Measurements from ENCODE around the gene ATP6V0A4.
"Not testable (repeated sequence)": the region's sequence is repeated elsewhere in the genome, so short reads cannot be mapped to it uniquely, and the experiment has no call there.

ATP6V0A4 gene

DNA sequence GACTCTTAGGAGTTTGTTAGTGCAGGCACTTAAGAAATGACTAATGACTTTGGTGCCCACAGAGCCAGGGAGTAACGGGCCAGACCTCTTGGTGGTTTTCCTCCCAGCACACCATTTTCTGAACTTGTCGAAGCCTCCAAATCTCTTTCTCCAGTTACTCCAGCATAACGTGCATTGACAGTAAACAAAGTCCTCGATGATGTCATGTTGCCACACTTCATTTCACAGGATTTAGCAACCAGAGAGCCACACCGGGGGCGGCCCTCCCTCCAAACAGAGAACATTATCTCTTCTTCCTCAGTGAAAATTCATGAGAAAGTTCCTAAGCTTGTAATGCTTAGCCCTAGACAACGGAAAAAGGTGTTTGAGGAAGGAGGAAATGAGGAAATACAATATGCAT is 92.8 kb downstream of the ATP6V0A4 start:
- DNase-seq (ENCODE audit: low read depth, low spot score): no peak

DNA sequence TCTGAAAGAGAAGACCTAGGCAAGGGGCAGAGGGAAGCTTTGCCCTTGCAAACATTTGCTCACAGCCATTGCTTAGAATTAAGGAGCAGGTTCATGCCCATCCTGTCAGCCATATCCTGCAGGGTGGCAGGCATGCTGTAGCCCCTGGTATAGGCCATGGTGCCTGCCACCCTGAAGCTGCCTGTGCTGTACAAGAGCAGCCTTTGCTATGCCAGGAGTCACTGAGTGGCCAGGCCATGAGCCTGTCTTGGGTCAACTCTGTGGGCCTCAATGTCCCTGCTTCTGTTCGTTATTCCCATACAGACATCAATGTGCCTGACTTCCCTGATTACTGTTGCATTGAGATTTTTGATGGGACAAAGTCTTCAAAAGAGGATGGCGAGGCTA is 96.5 kb downstream of the ATP6V0A4 start:
- no peak for DNase-seq (ENCODE audit: low read depth, low spot score)

DNA sequence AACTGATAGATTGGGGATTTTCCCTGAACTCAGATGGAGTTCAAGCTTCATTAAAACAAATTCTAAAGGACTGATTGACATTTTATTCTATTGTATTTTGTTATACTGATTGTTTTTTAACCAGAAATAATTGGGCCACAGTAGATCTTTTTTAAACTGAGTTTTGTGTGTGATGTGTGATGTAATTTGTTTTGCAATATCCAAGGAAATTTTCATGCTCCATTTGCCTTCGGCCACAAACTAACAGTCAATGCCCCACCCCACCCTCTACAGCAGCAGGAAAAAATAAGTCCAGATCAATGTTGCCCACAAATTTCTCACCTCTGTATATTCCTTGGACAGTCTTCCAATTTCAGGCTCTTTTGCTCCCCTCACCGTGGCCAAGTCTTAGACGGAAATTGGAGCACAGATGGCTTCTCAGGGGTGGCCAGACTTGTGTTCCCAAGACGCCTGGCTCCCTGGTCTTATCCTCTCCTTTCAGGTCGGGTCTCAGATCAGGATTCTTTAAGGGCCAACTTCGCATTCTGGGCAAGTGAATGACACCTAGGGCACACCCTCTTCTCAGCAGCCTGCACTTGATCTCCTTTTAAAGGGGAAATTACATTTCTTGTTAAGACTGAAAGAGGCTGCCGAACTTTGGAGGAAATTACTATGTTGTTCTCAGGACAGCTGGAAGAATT is 97.0 kb downstream of the ATP6V0A4 start, which contains the start of gene SVOPL:
TSS of gene SVOPL (minus strand) at position 506 of the 680 bp plus-strand sequence. CDS start 22,317 bp downstream, outside the sequence.
- no peak for DNase-seq (ENCODE audit: low read depth, low spot score)

DNA sequence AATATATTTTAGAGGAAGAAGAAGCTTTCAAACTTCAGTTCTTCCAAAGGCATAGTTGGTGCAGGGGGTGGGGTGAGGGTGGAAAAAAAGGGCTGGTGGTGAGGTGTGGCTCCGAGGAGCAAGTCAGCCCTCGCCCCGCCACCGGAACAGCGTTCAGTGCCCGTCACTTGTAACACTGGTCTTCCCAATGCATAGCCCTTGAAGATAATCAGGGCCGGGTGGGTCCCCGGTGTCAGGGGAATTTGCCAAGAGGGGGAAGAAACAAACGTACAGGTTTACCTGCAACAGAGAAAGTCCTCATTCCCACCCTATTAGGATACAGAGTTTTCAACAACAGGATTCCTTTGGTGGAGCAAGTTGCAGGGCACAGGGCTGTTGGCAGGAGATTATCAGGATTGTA is 98.3 kb downstream of the ATP6V0A4 start:
- no peak for DNase-seq (ENCODE audit: low read depth, low spot score)

DNA sequence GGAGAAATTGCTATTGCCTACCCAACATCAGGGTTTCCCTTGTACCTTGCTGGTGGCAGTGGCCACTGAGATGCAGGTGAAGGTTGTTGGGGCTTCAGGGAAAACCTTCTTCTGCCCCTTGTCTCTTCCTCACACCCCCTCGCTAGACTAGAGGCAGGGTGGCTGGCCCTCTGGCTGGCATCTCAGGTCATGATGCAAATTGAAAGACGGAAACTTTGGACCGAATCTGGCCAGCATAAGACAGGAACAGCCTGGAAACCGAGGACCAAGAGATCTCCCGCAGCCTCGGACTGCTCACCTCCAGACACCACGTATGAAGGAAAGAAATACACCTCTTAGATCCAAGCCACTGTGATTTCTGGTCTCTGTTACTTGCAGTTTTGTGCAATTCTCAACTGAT is 99.7 kb downstream of the ATP6V0A4 start:
- no peak for DNase-seq (ENCODE audit: low read depth, low spot score)

DNA sequence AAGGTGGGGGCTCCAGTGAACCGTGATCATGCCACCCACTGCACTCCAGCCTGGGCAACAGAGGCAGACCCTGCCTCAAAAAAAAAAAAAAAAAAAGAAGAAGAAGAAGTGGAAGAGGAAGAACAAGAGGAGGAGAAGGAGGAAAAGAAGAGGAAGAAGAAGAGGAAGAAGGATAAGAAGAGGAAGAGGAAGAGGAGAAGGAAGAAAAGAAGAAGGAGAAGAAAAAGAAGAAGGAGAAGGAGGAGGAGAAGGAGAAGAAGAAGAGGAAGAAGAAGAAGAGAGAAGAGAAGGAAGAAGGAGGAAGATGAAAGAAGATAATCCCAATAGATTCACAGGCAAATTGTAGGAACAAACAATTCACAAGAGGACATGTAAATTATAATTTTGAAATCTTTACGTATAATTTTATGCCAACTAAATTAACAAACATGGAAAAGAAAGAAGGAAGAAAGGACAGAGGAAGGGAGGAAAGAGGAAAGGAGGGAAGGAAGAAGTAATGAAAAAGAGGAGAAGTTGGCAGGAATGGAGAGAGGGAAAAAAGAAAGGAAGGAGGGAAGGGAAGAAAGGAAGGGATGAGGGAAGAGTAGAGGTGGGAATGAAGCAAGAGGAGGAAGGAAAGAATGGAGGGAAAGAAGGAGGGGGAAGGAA is 100.3 kb downstream of the ATP6V0A4 start:
- DNase-seq (ENCODE audit: low read depth, low spot score): no peak

DNA sequence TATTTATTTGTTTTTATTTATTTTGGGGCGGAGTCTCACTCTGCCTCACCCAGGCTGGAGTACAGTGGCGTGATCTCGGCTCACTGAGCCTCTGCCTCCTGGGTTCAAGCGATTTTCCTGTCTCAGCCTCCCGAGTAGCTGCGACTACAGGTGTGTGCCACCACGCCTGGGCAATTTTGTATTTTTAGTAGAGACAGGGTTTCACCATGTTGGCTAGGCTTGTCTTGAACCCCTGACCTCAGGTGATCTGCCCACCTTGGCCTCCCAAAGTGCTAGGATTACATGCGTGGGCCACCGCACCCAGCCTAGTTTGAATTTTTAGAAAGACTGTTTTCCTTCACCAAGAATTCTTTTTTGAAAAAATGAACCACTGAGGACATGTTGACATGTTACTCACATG is 102.2 kb downstream of the ATP6V0A4 start:
- DNase-seq (ENCODE audit: low read depth, low spot score): not testable (repeated sequence)

DNA sequence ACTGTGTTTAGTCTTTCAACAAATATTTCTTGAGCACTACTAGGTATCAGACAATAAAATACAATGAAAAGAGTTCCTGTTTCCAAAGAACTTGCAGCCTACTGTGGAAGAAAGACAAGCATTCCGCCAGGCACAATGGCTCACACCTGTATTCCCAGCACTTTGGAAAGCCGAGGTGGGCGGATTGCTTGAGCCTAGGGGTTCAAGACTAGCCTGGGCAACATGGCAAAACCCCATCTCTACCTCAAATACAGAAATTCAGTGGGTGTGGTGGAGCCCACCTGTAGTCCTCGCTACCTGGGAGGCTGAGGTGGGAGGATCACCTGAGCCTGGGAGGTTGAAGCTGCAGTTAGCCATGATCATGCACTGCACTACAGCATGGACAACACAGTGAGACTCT is 102.9 kb downstream of the ATP6V0A4 start:
- no peak for DNase-seq (ENCODE audit: low read depth, low spot score)

DNA sequence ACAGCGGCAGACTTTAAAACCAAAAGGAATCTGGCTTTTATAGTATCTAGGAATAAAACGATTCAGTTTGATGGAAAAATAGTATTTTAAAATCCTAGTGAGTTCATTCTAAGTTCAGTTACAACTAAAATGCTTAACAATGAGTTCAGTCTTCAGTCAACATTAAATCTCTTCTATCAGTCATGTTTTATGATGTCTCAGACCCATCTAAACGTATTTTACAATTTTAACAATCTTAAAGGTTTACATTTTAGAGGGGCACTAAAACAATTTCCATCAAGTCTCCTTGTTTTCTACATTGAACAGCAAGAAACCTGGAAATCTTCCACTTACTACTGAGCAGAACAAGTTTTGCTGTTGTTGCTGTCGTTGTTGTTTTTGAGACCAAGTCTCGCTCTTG is 106.8 kb downstream of the ATP6V0A4 start:
- DNase-seq (ENCODE audit: low read depth, low spot score): no peak

DNA sequence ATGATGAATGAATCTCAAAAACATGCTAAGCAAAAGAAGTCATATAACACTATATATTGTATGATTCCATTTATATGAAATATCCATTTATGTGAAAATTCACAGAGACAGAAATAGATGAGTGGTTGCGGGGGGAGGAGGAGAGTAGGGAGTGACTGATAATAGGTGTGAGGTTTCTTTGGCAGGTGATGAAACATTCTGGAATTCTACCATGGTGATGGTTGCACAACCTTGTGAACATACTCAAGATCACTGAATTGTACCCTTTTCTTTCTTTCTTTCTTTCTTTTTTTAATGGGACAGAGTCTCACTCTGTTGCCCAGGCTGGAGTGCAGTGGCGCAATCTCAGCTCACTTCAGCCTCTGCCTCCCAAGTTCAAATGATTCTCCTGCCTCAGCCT is 107.5 kb downstream of the ATP6V0A4 start:
- DNase-seq (ENCODE audit: low read depth, low spot score): no peak

DNA sequence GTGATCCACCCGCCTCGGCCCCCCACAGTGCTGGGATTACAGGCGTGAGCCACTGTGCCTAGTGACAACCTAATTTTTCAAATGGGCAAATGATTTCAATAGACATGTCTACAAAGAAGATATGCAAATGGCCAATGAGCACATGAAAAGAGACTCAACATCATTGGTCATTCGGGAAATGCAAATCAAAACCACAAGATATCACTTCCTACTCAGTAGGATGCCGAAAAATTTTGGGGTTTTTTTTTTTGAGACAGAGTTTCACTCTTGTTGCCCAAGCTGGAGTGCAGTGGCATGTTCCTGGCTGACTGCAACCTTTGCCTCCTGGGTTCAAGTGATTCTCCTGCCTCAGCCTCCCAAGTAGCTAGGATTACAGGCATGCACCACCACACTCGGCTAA is 110.0 kb downstream of the ATP6V0A4 start:
- not testable (repeated sequence) for DNase-seq (ENCODE audit: low read depth, low spot score)

DNA sequence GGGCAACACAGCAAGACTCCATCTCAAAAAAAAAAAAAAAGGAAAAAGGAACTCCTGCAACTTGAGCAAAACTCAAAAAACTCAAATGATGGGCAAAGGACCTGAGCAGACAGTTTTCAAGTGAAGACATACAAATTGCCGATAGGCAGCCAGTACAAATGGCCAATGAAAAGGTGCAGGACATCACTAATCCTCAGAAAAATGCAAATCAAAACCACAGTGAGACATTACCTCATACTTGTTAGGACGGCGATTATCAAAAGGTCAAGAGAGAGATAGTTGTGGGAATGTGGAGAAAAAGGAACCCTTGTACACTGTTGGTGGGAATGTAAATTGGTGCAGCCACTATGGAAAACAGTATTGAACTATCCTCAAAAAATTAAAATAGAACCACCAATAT is 113.7 kb downstream of the ATP6V0A4 start:
- DNase-seq (ENCODE audit: low read depth, low spot score): no peak

DNA sequence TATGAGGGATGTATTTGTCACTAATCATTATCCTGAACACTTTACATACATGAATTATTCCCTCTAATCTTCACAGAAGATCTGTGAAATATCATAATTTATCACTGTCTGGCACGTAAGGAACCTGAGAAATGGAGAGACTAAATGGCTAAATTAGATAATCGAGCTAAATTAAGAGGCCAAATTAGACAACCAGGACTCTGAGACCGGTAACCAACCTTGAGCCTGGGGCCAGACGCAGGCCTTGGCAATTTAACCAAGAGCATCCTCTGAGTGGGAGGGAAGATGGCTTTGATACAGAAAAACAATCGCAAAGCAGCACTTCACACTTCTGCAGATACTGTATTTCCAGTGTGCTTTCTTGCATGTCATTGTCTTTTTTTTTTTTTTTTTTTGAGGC is 118.2 kb downstream of the ATP6V0A4 start:
- DNase-seq (ENCODE audit: low read depth, low spot score): no peak

DNA sequence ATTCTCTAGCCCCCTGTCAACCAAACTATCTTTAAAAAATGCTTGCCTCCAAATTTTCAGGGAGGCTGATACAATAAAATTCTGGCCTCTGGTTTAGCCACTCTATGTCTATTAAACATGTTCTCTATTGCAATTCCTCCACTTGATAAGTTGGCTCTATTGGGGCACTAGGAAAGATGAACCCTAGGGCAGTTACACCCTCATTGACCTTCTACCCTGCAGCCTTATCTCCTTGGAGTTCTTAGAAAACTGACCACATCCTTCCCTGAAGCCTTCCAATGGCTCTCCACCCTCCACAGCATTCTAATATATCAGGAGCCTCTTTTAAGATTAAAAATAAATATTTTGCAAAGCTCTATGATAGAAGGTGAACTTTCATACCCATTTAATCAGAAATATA is 127.4 kb downstream of the ATP6V0A4 start:
- no peak for DNase-seq (ENCODE audit: low read depth, low spot score)

DNA sequence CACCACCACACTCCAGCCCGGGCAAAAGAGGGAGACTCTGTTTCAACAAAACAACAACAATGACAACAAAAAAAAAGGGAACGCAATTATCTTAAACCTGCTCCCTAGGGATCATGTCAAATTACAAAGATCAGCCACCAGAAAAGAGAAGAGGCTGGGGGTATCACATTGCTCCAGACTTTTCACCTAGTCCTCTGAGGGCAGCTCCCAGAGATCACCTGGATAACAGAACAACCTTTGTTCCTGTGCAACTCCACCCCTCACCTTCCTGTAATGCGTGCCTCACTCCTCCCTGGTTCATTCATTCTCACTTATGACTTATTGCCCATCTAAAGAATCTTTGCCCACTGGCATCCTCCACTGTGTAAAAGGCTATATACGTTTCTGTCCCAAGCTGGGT is 128.6 kb downstream of the ATP6V0A4 start:
- DNase-seq (ENCODE audit: low read depth, low spot score): no peak

DNA sequence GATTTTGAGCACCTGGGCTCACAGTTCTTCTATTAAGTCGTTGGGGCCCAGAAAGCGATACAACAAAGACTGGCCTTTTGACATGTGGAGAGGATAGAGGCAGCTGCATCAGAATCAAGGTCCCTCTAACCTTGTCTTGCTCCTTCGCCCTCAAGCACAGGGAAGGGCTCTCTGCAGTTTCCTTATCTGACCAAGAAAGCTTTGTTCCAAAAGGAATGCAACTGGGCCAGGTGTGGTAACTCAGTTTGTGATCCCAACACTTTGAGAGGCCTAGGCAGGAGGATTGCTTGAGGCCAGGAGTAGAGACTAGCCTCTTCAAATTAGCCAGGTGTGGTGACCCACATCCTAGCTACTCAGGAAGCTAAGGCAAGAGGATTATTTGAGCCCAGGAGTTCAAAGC is 129.1 kb downstream of the ATP6V0A4 start:
- peak; percentile 62 for DNase-seq (ENCODE audit: low read depth, low spot score)

DNA sequence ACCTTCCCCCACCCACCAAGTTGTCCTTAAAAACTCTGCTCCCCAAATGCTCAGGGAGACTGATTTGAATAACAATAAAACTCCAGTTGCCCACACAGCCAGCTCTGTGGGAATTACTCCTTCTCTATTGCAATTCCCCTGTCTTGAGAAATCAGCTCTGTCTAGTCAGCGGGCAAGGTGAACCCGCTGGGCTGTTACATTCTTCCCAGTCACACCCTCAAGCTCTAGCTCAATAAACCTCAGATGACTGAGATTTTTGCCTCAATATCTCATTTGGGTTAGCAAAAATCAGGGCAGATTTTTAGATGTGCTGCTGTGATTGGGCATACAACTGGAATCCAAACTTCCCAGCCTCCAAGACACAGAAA is 129.8 kb downstream of the ATP6V0A4 start:
- DNase-seq (ENCODE audit: low read depth, low spot score): no peak

DNA sequence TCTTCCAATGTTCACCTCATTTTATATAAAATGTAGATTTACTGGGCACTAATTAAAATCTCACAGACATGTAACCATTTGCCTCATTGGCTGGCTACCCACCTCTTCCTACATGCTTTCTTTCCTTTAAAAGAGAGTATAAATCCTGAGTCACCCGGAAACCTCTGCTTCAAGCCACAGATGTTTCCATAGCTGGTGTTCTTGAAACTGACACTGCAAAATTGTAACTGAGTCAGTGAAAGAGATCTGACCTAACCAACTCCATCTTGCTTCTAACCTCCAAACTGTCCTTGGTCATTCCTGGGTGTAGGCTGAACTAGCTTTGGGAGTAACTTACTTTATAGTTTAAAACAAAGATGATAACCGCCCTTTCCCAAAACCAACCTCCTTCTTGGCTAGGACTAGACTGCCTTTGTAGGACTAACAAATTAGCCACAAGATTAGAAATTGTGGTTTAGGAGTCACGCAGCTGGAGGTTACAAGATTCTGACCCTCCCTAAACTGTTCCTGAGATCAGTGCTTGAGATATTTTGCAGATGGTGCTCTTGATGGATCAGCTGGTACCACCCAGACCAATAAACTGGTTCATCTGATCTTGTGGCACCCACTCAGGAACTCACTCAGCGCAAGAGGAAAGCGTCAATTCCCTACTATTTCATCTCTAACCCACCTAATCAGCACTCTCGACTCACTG is 130.3 kb downstream of the ATP6V0A4 start:
- DNase-seq (ENCODE audit: low read depth, low spot score): no peak

DNA sequence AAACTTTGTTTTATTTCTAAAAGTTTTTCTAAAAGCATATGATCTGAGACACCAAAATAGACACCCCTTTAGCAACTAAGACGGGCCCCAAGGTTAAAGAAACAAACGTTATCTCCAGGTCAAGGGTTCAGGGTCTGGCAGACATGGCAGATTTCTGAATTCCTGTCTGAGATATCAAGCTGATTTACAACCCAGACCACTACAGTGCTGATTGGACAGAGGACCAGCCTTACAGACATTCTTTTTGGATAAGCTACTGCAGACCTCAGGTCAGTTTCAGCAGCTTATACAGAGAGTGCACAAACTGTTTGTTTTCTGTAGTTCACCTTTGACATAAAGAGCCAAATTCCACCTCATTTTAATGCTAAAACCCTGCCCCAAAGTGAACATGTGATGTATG is 131.6 kb downstream of the ATP6V0A4 start:
- DNase-seq (ENCODE audit: low read depth, low spot score): no peak

DNA sequence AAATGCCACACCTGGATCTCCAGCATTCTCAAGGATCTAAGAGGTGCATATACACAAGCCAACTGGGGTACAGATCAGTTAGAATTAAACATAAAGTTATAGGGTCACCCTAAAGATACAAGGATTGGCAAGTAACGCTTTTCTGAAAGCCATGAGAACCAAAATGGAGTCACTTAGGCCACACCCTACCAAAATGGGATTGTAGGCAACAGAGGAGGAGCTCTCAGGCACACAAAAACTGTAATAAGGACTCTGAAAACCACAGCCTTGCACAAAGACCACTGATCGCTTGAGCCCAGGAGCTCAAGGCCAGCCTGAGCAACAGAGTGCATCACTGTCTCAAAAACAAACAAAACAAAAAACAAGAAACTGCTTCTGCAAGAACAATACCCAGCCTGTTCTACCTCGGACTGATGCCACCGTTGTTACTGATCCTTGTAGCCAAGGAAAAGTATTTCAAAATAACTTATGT is 132.3 kb downstream of the ATP6V0A4 start:
- DNase-seq (ENCODE audit: low read depth, low spot score): no peak

DNA sequence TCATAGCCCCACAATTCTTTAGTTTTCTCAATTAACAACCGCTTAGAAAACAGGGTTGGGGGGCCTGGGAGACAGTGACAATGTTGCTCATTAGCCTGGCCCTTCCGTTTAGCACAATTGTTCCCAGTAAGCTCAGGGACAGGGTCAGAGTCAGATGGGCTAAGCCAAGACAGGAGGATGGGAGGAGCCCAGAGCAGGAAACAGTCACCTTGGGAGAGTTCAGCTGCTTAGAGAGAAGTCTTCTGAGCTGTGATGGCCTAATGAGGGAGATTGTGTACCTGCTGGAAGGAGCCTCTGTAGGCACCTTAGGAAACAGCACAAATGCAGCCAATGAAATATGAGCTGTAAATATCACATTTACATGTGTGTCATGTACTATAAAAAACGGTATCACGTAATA is 132.7 kb downstream of the ATP6V0A4 start:
- no peak for DNase-seq (ENCODE audit: low read depth, low spot score)

DNA sequence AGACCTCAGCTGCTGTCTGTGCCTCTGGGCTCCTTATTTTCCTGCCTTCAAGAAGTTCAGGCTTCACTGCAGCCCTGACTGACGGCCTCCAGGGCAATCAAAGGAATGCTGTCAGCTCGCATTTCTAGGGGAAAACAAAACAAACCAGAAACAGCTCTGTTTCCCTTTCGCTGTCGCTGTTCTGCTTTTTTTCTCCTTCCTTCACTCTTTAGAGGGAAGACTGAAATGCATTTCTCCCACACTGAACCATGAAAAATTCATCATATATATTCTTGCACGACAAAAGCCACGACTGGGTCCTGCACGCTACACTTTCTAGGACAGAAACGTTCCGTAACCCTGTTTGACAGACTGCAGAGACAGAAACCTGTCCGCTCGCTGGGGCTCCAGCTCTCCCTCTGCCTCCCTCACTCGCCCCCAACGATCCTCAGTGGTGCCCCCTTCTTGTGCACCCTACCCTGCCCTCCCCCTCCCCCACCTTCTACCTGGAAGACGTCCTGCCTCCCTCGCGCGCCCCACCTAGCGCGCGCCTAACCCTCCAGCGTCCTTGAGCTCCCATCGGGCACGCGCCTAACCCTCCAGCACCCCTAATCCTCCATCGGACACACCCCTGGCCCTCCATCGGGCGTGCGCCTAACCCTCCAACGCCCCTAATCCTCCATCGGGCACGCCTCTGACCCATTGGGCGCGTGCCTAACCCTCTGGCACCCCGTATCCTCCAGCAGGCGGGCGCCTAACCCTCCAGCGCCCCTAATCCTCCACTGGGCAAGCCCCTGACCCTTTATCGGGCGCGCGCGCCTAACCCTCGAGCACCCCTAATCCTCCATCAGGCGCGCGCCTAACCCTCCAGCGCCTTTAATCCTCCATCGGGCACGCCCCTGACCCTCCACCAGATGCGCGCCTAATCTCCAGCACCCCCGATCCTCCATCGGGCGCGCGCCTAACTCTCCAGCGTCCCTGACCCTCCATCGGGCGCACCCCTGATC is 134.0 kb downstream of the ATP6V0A4 start:
- DNase-seq (ENCODE audit: low read depth, low spot score): peak; percentile 92
